Transverse colon (tissue), 3 donors: ENCODE data around the gene TTC23.

ENCODE experiments used
- EP300 ChIP-seq: sonication (generic); formaldehyde crosslinking; IDR thresholded peaks from one replicate; pipeline ENCODE4 v1.6.1; 2017; ENCODE audit warnings: antibody characterized with exemption, low read depth
- POLR2A ChIP-seq: fragments of 450-650 bp; IDR thresholded peaks from one replicate; pipeline ENCODE4 v1.6.1; 2016; ENCODE audit warnings: antibody characterized with exemption, mild to moderate bottlenecking, moderate library complexity
- TF ChIP-seq, protein P1 (sequence below), 5 experiments: fragments of 200-600 bp in 3 of 5; fragments of 450-650 bp in 2 of 5; sonication (generic) in 3 of 5; IDR thresholded peaks; 1 replicate in 2 of 5; 2 replicates in 3 of 5; pipeline ENCODE4 v1.5.1; 2016 to 2017; ENCODE audit warnings: antibody characterized with exemption in 5 of 5, inconsistent platforms in 3 of 5, mild to moderate bottlenecking in 2 of 5, moderate library complexity in 1 of 5

DNA sequence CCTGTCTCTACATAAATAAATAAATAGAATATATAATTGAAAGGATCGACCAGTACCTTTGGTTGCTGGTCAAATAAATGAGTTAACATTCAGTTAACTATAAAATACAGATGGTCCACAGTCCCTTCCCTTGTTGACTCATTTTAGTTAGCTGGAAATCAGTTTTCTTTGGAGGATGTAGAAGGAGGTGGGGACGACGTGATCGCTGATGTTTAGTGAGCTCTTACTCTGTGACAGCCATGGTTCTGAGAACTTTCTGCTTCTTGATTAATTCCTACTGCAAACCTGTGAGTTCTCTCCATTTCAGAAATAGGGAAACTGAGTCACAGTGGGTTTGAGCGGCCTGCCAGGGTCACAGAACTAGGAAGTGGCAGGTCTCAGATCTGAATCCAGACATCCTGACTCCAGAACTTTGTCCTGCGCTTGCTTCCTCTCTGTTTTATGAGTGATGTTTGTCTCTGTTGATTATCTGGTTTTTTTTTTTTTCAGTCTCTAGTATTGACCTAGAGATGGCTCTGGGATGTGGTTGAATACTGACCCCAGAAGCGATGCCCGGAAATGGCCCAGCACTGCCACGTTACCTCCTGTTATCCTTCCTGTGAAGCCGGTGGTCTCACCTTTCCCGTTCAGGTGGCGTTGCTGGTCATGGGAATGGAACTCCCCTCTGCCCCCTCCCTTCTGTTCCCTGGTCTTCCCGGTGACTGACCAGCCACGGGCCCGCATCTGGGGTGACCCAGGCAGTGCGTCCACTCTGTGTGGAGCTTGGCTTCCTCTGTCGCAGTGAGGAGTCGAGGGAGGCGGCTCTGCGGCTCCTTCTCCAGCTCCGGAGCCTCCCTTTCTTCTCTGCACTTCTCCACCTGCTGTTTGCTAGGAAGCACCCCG is 126.3 kb downstream of the TTC23 start:
- TF ChIP-seq, protein P1, sequence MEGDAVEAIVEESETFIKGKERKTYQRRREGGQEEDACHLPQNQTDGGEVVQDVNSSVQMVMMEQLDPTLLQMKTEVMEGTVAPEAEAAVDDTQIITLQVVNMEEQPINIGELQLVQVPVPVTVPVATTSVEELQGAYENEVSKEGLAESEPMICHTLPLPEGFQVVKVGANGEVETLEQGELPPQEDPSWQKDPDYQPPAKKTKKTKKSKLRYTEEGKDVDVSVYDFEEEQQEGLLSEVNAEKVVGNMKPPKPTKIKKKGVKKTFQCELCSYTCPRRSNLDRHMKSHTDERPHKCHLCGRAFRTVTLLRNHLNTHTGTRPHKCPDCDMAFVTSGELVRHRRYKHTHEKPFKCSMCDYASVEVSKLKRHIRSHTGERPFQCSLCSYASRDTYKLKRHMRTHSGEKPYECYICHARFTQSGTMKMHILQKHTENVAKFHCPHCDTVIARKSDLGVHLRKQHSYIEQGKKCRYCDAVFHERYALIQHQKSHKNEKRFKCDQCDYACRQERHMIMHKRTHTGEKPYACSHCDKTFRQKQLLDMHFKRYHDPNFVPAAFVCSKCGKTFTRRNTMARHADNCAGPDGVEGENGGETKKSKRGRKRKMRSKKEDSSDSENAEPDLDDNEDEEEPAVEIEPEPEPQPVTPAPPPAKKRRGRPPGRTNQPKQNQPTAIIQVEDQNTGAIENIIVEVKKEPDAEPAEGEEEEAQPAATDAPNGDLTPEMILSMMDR (IDR thresholded peaks at IDR 0.05): no peak
- TF ChIP-seq POLR2A (no peak), EP300 (no peak)
